GM13976 (cell line): ENCODE results near the gene SVIL.
"Not testable (repeated sequence)": the region's sequence is repeated elsewhere in the genome, so short reads cannot be mapped to it uniquely, and the experiment has no call there.

Experiments
- DNase-seq: peaks from one replicate; pipeline ENCODE4 v3.0.0; 2012; ENCODE audit warnings: low spot score
- CTCF ChIP-seq: IDR thresholded peaks from 2 replicates; pipeline ENCODE4 v1.5.1; 2012; ENCODE audit warnings: borderline replicate concordance, mild to moderate bottlenecking; ENCODE audit not compliant: insufficient read depth; ENCODE audit errors: extremely low read depth, missing control alignments, control extremely low read depth
- in situ Hi-C: fragments of 300-500 bp; cut with MboI; formaldehyde crosslinking; loops from one replicate; pipeline ENCODE4 v1.12.0; 2022; ENCODE audit warnings: low sequenced_read_pairs, mixed read lengths, inconsistent platforms; ENCODE audit not compliant: unreplicated experiment

The SVIL gene

GRCh38 chr10:29567003-29567402, 67.8 kb downstream of the SVIL start:
- DNase-seq: no peak
- TF ChIP-seq CTCF: no peak
- in situ Hi-C loops: no loop called here

GRCh38 chr10:29566209-29566608, 68.6 kb downstream of the SVIL start:
- DNase-seq, in situ Hi-C loops: not testable (repeated sequence)

GRCh38 chr10:29563420-29564035, 71.2 kb downstream of the SVIL start:
- in situ Hi-C loops: no loop called here
- no peak for DNase-seq
- TF ChIP-seq CTCF: no peak

- in situ Hi-C loops, DNase-seq: not testable (repeated sequence)
Observed at GRCh38 chr10:29563006-29563405, 71.8 kb downstream of the SVIL start.

GRCh38 chr10:29559996-29560395, 74.8 kb downstream of the SVIL start:
- in situ Hi-C loops: no loop called here
- no peak for DNase-seq
- no peak for TF ChIP-seq CTCF

- in situ Hi-C loops: no loop called here
- TF ChIP-seq CTCF: no peak
- no peak for DNase-seq
Observed at GRCh38 chr10:29557665-29558064, 77.1 kb downstream of the SVIL start.

- no peak for TF ChIP-seq CTCF
- in situ Hi-C loops: no loop called here
- DNase-seq: no peak
Observed at GRCh38 chr10:29555746-29556481, 78.9 kb downstream of the SVIL start.
